Activated B cell treated with CpG ODN at 0.5 μM for 24 hours (primary cell): Measurements from ENCODE around the gene FHIT. TPM values are rescaled to one million over a fixed set of nuclear protein-coding genes. Genes with fewer than 3 reads are reported as not detected.

ENCODE experiments used
- ATAC-seq: fragments of 200-7000 bp; cut with Tn5 transposase; one replicate; pipeline ENCODE4 v1.10.0; 2021; ENCODE audit warnings: low read depth, mild to moderate bottlenecking, moderate library complexity
- CTCF ChIA-PET: fragments of 350-600 bp; sonication (Branson Sonifier 250); formaldehyde crosslinking; loops from one replicate; lab custom pipeline; 2021; ENCODE audit warnings: antibody characterized with exemption; lab: Charles Lee
- POLR2A ChIA-PET: fragments of 350-600 bp; sonication (Branson Sonifier 250); formaldehyde crosslinking; loops from one replicate; lab custom pipeline; 2021; ENCODE audit warnings: antibody characterized with exemption; lab: Charles Lee
- DNase-seq: peaks from one replicate; pipeline ENCODE4 v3.0.0; 2022
- H3K27ac Mint-ChIP-seq: one replicate; pipeline ENCODE4 v1.8.0; 2020; ENCODE audit warnings: mixed read lengths
- H3K27me3 Mint-ChIP-seq: one replicate; pipeline ENCODE4 v1.8.0; 2021; ENCODE audit warnings: mixed read lengths
- H3K36me3 Mint-ChIP-seq: one replicate; pipeline ENCODE4 v1.8.0; 2021; ENCODE audit warnings: low read depth, mixed read lengths
- H3K4me1 Mint-ChIP-seq: one replicate; pipeline ENCODE4 v1.8.0; 2021; ENCODE audit warnings: mixed read lengths
- H3K4me3 Mint-ChIP-seq: one replicate; pipeline ENCODE4 v1.8.0; 2020; ENCODE audit warnings: mild to moderate bottlenecking, mixed read lengths
- H3K9me3 Mint-ChIP-seq: one replicate; pipeline ENCODE4 v1.8.0; 2020; ENCODE audit warnings: mixed read lengths
- intact Hi-C: fragments of 100-400 bp; cut with micrococcal nuclease; formaldehyde crosslinking; loops from one replicate; pipeline ENCODE4 v1.15.1; 2024
- total RNA-seq: library from RNA; stranded (reverse); gene quantifications from 2 replicates; pipeline ENCODE4 v1.2.3, GENCODE V29; 2022
- TF ChIP-seq, protein P1 (sequence below): fragments of 200-600 bp; IDR thresholded peaks from one replicate; pipeline ENCODE4 v1.8.0; 2022; ENCODE audit warnings: antibody characterized with exemption, mild to moderate bottlenecking

Gene FHIT
- total RNA-seq, 1 donor from 2014 or later: 5.5 TPM

DNA sequence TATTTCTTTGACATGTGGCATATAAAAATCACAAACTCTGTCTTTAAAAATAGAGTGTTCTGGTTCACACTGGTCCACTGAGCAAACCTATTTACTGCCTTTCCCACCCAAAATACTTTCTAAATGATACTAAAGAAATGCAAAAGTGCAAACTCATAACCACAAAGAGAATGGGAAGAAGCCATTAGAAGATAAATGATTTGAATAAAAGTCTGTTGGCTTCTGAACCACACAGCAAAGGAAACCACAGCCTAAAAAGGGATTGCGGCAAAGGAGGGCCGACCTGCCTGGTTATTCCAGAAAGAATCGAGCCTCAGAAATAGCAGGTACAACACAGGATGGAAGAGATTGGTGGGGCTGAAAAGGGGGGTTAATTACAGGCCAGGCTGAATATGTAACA lies 599.5 kb downstream of the FHIT start:
- TF ChIP-seq, protein P1, sequence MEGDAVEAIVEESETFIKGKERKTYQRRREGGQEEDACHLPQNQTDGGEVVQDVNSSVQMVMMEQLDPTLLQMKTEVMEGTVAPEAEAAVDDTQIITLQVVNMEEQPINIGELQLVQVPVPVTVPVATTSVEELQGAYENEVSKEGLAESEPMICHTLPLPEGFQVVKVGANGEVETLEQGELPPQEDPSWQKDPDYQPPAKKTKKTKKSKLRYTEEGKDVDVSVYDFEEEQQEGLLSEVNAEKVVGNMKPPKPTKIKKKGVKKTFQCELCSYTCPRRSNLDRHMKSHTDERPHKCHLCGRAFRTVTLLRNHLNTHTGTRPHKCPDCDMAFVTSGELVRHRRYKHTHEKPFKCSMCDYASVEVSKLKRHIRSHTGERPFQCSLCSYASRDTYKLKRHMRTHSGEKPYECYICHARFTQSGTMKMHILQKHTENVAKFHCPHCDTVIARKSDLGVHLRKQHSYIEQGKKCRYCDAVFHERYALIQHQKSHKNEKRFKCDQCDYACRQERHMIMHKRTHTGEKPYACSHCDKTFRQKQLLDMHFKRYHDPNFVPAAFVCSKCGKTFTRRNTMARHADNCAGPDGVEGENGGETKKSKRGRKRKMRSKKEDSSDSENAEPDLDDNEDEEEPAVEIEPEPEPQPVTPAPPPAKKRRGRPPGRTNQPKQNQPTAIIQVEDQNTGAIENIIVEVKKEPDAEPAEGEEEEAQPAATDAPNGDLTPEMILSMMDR: no peak
- no peaks in the 10 kb centered on the region for H3K9me3 Mint-ChIP-seq
- H3K27ac Mint-ChIP-seq: no peak overlapping the region
- ATAC-seq (no peak), DNase-seq (no peak)
- H3K27me3 Mint-ChIP-seq: no peaks in the 10 kb centered on the region
- ChIA-PET CTCF (no interaction called here), POLR2A (no interaction called here)
- H3K4me3 Mint-ChIP-seq: no peak overlapping the region
- intact Hi-C loops: no loop called here
- no peaks in the 10 kb centered on the region for H3K36me3 Mint-ChIP-seq
- peaks cover 4% of the 10 kb centered on the region for H3K4me1 Mint-ChIP-seq

DNA sequence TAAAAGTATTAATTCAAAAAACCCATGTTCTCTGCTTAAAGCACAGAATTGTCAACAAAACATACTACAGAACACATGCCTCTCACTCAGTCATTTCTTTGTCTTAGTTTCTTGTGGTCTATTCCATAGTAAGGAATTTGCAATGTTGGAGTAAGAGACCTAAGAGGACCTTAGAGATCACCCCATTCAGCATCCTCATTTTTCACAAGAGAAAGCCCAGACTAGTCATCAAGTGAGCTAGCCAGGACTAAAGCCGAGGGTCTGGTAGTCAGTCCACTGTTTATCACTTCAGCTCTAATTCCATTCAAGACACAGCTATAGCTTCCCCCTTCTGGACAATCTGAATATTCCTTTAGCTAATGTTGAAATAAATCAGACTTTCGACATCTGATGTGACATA lies 601.1 kb downstream of the FHIT start:
- H3K36me3 Mint-ChIP-seq: no peaks in the 10 kb centered on the region
- ChIA-PET POLR2A (no interaction called here), CTCF (no interaction called here)
- DNase-seq (no peak), ATAC-seq (no peak)
- H3K27ac Mint-ChIP-seq: no peak overlapping the region
- H3K4me1 Mint-ChIP-seq: peaks cover 4% of the 10 kb centered on the region
- TF ChIP-seq, protein P1: no peak
- no peak overlapping the region for H3K4me3 Mint-ChIP-seq
- H3K27me3 Mint-ChIP-seq: no peaks in the 10 kb centered on the region
- intact Hi-C loops: no loop called here
- H3K9me3 Mint-ChIP-seq: no peaks in the 10 kb centered on the region

DNA sequence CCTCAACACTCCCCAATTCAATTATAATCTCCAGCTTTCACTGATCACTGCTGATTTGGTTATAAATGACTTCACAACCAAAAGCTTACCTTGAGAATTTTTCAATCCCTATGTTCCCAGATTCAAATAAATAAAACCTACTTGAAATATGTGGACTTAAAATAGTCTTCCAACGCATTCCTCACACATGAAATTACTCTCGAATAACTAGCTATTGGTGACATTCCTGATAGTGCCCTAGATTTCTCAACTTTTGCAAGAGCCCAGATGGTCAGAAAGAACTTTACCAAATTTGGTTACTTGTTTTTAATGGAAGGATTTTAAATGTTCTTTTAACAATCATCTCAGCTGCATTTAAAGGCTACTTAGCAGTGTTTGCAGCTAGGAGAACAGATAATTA lies 605.5 kb downstream of the FHIT start:
- intact Hi-C loops: no loop called here
- POLR2A ChIA-PET: no interaction called here
- TF ChIP-seq, protein P1: no peak
- Mint-ChIP-seq H3K4me1 (no peaks in the 10 kb centered on the region), H3K36me3 (no peaks in the 10 kb centered on the region), H3K27ac (no peak overlapping the region), H3K27me3 (no peaks in the 10 kb centered on the region), H3K4me3 (no peak overlapping the region), H3K9me3 (no peaks in the 10 kb centered on the region)
- ATAC-seq (no peak), DNase-seq (no peak)
- CTCF ChIA-PET: no interaction called here

DNA sequence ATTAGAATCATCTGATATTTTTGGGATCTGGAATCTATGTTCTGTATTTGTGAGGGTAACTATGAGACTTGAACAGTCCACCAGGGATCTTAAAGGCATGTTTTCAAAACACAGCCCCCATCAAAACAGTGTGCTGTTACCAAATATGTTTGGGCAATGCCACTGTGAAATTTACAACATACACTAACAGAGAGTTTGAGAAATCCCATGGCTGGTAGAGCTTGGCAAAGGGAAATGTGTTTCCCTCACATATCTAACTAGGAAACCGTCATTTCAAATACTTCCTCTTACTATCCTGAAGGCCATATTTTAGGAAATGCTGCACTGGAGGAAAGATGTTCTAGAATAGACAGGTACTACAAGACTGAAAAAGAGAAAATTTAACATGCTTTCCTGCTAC lies 607.4 kb downstream of the FHIT start:
- Mint-ChIP-seq H3K36me3 (no peaks in the 10 kb centered on the region), H3K4me1 (no peaks in the 10 kb centered on the region), H3K4me3 (no peak overlapping the region), H3K27ac (no peak overlapping the region), H3K9me3 (no peaks in the 10 kb centered on the region), H3K27me3 (no peaks in the 10 kb centered on the region)
- ATAC-seq (no peak), DNase-seq (no peak)
- POLR2A ChIA-PET: no interaction called here
- intact Hi-C loops: no loop called here
- CTCF ChIA-PET: no interaction called here
- TF ChIP-seq, protein P1: no peak

DNA sequence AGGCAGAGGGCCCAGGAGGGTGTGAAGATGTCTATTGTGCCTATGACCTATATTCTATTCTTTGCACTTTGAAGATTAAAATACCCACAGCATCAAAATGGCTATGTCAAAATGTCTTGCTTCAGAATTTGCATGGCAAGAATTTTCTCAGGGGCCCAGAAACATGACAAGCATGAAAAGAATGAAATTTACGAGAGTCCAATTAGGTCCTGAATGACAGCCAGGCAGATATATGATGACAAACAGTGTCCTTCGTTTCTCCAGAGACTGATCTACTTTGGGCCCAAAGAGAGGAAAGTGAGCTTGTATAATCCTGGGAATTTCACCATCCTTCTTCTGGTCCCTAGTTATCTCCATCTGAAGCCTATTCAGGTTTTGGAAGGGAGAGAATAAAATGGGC lies 609.9 kb downstream of the FHIT start:
- ChIA-PET CTCF (no interaction called here), POLR2A (no interaction called here)
- Mint-ChIP-seq H3K9me3 (no peaks in the 10 kb centered on the region), H3K27ac (no peak overlapping the region), H3K36me3 (no peaks in the 10 kb centered on the region), H3K4me1 (no peaks in the 10 kb centered on the region), H3K27me3 (no peaks in the 10 kb centered on the region), H3K4me3 (no peak overlapping the region)
- DNase-seq (no peak), ATAC-seq (no peak)
- intact Hi-C loops: no loop called here
- TF ChIP-seq, protein P1: no peak
